Stimulated activated CD4-positive, alpha-beta T cell treated with anti-CD3 and anti-CD28 coated beads, Interleukin-1b, Interleukin-23, amount 100 ng/mL, for 1 hour (primary cell): ENCODE measurements around the gene UQCC2.
A peak's percentile ranks its signal among the peaks of the same experiment; 100 is the strongest.

ENCODE experiments used
- DNase-seq, 2 donors: peaks; one replicate each; pipeline ENCODE4 v3.0.0-alpha.2; 2020; ENCODE audit warnings: low read depth in 2 of 2

The UQCC2 gene

GRCh38 chr6:33677143-33677660 is 34.3 kb downstream of the UQCC2 start:
- no peak for DNase-seq

DNA sequence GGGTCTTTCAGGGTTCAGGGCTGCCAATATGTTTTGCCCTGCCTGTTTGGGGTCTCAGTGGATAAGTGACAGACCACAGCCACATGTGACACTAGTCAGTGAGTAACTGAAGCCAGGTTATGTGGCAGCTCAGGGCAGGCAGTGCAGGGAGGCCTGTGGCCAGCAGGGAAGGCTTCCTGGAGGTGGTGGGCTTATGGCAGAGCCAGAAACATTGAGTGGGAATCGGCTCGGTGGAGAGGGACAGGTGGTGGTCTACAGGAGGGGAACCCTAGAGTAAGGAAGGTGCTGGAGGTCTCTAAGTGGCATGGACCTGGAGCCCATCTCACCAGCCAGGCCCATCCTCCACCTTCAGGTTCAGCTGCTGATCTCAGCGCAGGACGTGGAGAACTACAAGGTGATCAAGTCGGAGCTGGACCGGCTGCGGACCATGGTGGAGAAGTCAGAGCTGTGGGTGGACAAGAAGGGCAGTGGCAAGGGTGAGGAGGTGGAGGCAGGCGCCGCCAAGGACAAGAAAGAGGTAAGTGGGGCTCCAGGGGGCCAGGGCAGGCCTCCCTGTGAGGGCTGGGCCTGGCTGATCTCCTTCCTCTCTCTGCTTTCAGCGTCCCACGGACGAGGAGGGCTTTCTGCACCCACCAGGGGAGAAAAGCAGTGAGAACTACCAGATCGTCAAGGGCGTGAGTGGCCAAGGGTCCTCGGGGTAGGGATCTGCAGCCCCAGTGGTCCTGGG is 34.9 kb downstream of the UQCC2 start:
- DNase-seq: no peak

GRCh38 chr6:33675968-33676367 is 35.5 kb downstream of the UQCC2 start:
- DNase-seq: no peak

DNA sequence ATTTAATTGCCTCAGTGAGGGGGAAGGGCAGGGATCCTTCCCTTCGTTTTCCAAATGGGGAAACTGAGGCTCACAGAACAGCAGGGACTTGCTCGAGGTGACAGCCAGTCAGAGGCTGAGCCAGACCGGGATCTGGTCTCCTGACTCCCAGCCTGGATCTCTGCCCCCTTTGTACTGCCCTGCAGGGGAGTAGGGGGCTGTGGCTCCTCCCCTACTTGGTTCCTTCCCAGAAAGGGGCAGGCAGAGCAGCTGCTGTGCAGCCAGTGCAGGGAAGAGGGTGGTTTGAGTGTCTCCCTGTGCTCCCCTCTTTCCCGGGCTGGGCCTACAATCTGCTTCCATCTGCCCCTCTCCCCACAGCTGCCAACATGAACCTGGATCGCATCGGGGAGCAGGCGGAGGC is 37.6 kb downstream of the UQCC2 start:
- DNase-seq: no peak

GRCh38 chr6:33672808-33673207 is 38.7 kb downstream of the UQCC2 start:
- DNase-seq: no peak

DNA sequence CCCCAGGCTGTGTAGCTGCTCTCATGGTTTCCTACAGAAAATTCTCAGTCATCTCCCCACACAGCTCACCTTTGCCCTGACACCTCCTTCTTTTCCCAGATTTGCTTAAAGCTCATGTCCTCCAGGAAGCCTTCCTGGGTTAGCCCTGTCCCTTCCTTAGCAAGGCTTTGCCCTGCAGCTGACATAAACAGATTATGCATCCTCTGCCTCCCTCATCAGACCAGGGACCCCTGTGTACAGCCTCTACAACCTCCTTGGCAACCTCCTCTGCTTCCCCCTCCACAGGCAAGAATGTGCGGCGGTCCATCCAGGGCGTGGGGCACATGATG is 39.8 kb downstream of the UQCC2 start:
- no peak for DNase-seq

DNA sequence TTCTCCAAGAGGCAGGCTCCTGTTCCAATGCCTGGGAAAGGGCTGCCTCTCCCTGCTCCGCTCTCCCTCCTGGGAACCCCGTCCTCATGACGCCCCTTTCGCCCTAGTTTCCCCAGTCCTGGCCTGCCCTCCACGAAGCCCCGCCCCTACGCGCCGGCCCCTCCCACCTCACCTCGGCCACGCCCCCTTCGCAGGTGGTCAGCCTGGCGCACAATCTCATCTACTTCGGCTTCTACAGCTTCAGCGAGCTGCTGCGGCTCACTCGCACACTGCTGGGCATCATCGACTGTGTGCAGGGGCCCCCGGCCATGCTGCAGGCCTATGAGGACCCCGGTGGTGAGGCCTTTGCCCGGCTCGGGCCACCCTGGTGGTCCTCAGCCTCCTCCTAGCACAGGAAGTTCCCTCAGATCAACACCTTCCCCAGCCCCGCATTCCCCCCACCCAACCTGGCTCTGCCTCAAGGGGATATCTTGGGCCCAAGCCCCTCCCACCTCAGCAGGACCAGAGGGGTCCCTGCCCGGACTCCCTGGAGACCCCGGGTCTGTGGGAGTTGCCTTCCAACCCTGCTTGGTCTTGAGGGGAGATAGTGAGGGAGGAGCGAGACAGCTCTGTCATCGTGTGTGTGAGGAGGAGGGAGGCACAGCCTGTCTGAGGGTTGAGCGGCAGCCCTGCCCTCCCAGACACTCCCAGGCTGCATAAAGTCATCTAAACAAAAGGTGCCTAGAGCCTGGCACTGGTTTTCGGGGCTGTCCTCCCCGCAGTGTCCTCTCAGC is 40.3 kb downstream of the UQCC2 start:
- no peak for DNase-seq

DNA sequence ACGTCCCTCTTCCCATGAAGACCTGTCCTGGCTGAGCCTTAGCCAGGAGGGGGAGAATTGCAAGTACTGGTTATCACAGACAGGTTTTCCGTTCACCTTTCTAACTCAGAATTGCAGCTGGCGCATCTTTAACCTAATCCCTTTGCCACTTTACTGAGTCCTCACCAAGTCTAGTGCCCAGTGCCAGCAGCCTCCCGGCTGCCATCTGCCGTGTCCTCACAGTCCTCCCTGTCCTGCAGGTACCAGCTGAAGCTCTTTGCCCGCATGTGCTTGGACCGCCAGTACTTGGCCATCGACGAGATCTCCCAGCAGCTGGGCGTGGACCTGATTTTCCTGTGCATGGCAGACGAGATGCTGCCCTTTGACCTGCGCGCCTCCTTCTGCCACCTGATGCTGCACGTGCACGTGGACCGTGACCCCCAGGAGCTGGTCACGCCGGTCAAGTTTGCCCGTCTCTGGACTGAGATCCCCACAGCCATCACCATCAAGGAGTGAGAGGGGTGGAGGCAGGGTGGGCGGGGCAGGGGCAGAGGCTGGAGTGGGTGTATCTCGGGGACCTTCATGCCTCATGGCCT is 41.3 kb downstream of the UQCC2 start:
- no peak for DNase-seq

DNA sequence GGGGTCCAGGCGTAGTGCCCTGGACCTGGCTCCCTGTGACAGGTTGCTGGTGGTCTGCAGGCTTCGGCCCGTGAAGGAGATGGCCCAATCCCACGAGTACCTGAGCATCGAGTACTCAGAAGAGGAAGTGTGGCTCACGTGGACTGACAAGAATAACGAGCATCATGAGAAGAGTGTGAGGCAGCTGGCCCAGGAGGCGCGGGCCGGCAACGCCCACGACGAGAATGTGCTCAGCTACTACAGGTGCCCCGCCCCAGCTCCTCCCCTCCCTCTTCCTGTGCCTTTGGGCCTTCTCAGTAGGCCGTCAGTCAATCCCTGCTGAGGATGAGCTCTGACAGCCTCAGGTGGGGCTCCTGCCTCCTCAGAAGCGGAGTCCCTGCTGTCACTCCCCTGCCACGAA is 42.6 kb downstream of the UQCC2 start:
- peak in 1 of 2 donors; percentile 42 for DNase-seq

- DNase-seq: no peak
These were observed 43.2 kb downstream of the UQCC2 start for GRCh38 chr6:33668328-33668727.

DNA sequence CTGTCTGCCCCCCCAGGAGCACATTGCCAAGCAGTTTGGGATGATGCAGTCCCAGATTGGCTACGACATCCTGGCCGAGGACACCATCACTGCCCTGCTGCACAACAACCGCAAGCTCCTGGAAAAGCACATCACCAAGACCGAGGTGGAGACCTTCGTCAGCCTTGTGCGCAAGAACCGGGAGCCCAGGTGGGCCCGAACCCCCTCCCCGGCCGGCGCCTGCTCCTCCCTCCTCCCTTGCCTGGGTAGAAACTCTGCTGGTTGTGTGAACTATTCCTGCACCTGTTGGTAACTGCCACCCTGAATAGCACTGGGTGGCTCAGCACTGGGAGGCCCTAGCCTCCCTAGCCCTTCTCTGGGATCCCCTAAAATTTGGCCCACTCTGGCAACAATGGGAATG is 43.7 kb downstream of the UQCC2 start:
- no peak for DNase-seq

GRCh38 chr6:33667072-33667471 is 44.4 kb downstream of the UQCC2 start:
- DNase-seq: no peak

- DNase-seq: no peak
These were observed 45.5 kb downstream of the UQCC2 start for GRCh38 chr6:33665957-33666356.

DNA sequence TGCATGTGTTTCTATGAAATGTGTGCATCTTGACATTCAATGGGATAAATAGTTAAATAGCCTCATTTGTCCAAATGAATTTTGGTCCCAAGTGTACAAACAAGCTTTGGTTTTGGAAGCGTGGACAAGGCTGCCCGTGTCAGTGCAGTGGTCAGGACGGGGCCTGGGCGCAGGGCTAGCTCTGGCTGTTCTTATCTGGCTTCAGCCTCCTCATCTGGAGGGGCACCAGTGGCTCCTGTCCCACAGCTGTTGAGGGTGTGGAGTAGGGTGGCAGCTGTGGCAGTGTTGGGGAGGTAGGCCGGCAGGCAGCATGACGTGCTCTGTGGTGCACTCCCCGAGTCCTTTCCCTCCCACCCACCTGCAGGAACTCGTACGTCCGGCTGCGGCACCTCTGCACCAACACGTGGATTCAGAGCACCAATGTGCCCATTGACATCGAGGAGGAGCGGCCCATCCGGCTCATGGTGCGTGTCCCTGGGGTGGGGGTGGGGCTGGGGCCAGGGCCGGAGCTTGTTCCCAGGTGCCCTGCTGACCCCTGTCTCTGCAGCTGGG is 46.9 kb downstream of the UQCC2 start:
- DNase-seq: no peak

GRCh38 chr6:33663727-33664449 is 47.6 kb downstream of the UQCC2 start:
- no peak for DNase-seq

GRCh38 chr6:33663028-33663427 is 48.5 kb downstream of the UQCC2 start:
- DNase-seq: no peak

DNA sequence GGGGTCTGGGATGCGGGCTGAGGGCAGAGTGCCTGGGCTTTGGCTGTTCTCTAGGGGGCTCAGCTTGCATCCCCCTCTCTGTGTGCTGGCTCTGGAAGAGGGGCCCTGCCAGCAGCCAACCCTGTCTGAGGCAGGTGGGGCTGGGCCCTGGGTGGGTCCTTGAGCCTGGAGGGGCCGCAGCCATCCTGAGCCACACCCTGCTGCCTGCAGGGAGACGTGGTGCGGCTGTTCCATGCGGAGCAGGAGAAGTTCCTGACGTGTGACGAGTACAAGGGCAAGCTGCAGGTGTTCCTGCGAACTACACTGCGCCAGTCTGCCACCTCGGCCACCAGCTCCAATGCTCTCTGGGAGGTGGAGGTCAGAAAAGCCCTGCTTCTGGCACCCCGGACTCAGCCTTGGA is 49.2 kb downstream of the UQCC2 start:
- DNase-seq: no peak

GRCh38 chr6:33661106-33661838 is 50.2 kb downstream of the UQCC2 start:
- no peak for DNase-seq

GRCh38 chr6:33659986-33660385 is 51.5 kb downstream of the UQCC2 start:
- no peak for DNase-seq

DNA sequence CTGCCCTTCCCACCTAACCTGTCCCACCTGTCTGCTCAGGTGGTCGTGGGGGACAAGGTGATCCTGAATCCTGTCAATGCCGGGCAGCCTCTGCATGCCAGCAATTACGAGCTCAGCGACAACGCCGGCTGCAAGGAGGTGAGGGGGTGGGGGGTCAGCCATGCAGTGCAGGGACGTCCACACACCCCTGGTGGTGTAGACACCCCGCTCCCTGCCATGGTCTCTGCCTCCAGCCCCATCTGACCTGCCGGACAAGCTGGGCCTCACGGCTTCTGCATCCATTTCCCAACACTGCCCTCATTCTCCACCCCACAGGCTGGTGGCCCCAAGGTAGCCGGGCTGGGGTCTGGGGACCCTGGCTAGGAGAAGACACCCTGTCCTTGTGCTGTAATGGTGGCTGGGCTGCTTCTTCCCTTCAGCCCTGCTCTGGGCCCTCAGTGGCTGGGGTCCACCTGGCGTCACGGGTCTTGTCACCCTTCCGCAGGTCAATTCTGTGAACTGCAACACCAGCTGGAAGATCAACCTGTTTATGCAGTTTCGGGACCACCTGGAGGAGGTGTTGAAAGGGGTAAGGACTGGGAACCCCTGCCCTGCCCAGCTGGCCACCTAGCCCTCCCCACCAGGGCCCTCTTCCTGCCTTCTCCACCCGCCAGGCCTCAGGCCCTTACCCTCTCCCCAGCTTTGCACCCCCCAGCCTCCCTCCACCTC is 52.4 kb downstream of the UQCC2 start:
- no peak for DNase-seq

DNA sequence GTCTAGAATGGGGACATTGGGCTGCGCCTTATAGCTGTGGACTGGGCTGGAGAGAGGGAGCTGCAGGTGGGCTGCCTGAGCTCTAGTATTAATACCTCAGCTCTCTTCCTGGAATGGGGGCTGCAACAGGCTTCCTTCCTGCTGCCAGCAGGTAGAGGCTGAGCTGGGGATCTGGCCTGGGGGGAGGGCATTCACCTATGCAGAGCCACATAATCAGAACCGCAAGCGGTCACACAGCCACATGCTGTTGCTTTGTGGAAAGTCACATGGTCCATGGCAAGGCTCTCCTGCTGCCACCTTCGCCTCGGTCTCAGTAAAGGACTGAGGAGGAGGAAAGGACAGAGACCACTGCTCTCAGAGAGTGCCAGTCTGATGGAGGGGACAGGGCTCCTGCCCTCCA is 54.7 kb downstream of the UQCC2 start:
- DNase-seq: no peak
